IPS DF 4.7 (cell line): ENCODE data around the gene APOL2.
"Not testable (repeated sequence)": the region's sequence is repeated elsewhere in the genome, so short reads cannot be mapped to it uniquely, and the experiment has no call there.

ENCODE experiments used
- DNase-seq: peaks from one replicate; pipeline ENCODE4 v3.0.0-alpha.2; 2013; ENCODE audit warnings: low spot score; ENCODE audit errors: extremely low read depth

The APOL2 gene

DNA sequence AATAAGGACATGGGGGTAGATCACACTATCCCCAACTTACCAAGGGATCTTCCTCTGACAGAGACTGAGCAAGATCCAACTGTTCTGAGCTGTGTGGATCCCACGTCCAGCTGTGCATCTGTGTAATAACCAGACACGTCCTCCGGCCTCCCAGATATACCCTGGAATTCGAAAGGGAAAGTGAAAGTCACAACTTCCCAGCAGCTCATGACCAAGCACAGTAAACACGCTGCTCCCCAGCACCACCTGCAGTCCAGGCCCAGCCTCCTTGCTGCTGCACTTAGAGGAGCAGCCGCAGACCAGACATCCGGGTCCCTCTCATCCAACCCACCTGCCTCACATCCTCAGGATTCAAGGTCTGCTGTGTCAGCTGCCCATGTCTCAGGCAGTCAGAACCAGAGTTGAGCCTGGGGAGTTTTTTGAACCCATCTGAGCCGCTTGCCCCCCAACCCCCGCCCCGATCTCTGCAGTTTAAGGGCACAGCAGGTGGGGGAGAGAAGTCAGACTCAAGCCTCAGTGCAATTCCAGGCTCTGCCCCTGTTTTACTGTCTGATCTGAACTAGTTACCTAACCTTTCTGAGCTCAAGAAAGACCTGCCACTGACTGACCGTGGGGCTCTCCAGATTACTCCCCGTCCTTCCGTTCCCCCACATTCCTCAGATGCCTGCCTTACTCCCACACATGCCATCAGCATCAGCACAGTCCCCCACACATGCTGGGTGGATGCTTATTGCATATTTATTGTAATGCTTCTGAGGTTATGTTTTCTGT is at the start of gene APOL2:
APOL2 (minus strand) TSS at position 127 of the 771 bp plus-strand sequence. CDS start 6,365 bp downstream, outside the sequence.
- peak; percentile 71 for DNase-seq

DNA sequence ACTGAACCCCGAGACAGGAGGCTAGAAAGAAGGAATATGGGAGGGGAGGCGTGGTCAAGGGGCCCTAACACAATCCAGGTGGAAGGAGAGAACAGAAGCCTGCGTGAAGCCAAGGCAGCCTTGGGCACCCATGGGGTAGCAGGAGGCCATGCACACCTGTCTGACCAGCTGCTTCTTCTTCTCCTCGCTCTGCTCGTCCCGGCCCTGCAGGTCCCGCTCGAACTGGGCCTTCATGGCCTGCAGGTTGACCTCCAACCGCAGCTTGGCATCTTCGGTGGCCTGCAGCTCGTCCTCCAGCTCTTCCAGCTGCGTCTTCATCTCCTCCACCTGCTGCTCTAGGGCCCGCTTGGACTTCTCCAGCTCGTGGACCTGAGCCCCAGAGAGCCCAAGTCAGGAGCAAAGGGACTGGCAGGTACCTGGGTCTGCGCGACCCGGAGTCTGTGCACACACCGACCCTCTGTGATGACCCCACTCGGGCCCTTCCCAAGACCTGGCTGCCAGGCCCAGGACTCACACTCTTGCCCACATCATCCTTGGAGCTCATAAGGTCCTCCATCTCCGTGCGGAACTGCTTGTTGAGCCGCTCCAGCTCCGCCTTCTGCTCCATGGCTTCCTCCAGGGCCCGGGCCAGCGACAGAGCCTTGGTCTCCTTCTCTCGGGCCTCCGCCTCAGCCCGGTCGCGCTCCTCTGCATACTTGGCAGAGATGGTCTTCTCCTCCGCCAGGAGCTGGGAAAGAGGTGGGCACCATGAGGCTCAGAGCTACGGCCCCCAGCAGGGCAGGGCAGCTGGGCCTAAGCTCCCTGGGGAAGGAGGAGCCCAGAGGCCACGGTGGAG is 49.5 kb upstream of the APOL2 start:
- DNase-seq = no peak

- DNase-seq = no peak
These were observed 48.7 kb upstream of the APOL2 start for GRCh38 chr22:36287881-36288515.

GRCh38 chr22:36286096-36286957 is 47.0 kb upstream of the APOL2 start:
- DNase-seq = peak; percentile 53

- no peak for DNase-seq
These were observed 46.2 kb upstream of the APOL2 start for GRCh38 chr22:36285545-36285944.

DNA sequence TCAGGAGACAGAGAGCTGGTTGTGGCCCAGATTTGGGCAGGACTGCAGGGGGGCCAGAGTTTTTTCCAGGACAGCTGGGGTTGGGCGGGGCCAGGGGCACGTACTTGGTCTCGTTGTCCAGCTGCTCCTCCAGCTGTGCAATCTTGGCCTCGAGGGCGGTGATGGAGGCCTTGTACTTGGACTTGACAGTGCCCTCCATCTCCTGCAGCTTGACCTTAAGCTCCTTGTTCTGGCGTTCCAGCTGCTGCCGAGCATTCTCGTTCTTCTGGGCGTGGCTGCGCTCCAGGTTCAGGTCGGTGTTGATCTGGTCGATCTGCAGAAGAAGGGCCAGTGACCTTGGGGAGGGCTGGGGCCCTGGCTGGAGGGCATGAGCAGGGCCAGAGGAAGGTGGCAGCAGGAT is 45.7 kb upstream of the APOL2 start:
- DNase-seq = no peak

DNA sequence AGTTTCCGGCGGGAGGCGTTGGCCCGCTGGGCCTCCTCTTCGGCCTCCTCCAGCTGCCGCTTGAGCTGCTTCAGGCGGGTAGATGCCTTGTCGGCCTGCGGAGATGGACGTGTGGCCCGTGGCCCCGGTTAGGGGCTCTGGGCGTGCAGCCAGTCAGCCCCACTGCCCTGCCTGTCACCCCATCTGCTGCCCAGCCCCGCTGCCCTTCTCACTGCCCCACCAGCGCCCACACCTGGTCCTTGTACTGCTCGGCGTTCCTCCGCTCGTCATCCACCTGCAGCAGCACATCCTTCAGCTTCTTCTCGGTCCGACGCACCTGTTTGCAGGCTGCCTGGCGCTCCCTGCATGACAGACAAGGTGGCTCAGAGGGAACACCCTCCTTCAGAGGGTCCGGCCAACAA is 44.8 kb upstream of the APOL2 start:
- DNase-seq = no peak

DNA sequence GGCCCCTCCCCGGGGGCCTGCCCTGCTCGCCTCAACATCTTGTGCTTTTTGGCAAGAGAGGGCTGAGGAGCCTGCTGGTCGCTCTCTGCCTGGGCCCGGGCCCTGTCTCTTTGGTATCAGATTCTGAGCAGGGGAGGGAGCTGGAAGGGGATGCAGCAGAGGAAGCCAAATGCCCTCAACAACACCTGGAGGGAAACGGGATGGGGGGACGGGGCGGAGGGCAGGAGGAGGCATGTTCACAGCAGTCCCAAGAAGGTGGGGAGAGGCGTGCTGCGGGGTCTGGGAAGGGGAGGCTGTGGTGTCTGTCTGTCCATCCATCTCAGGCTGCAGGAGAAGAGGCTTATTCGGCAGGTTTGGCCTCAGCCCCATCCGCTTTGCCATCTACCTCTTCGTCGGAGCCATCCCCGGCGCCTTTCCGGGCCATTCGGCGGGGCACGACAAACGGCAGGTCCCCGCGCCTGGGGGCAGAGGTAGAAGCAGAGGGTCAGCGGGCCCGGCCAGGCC is 43.1 kb upstream of the APOL2 start:
- no peak for DNase-seq

DNA sequence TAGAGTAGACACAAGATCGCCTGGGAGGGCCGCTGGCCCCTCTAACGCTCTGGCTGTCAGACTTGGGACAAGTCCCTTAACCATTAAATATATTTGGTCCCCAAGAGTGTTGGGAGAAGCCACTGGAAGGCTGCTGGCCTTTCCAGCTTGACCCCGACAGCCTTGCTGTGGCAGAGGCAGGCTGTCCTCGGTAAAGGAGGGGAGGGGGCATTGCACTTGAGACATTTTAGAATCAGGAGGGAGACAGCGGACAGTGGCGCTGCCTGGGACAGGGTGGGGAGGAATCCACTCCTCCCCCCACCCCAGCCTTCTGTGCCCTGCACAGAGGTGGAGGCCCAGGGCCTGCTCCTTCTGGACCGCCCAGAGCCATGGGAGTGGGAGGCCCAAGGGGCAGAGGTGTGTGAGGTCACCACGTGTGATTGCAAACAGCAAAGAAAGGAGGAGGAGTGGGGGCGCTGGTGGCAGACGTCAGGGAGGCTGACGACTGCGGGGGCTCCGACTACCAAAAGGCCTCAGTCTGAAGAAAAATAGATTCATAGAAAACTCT is 42.5 kb upstream of the APOL2 start:
- DNase-seq = no peak

- no peak for DNase-seq
These were observed 41.1 kb upstream of the APOL2 start for GRCh38 chr22:36280379-36280778.

GRCh38 chr22:36279219-36279666 is 39.9 kb upstream of the APOL2 start:
- no peak for DNase-seq

GRCh38 chr22:36277482-36278291 is 38.4 kb upstream of the APOL2 start:
- no peak for DNase-seq

- DNase-seq = no peak
These were observed 35.2 kb upstream of the APOL2 start for GRCh38 chr22:36274531-36274930.

GRCh38 chr22:36271951-36272350 is 32.6 kb upstream of the APOL2 start:
- not testable (repeated sequence) for DNase-seq

- not testable (repeated sequence) for DNase-seq
These were observed 31.9 kb upstream of the APOL2 start for GRCh38 chr22:36271231-36271630.

- DNase-seq = no peak
These were observed 28.7 kb upstream of the APOL2 start for GRCh38 chr22:36267896-36268485.

DNA sequence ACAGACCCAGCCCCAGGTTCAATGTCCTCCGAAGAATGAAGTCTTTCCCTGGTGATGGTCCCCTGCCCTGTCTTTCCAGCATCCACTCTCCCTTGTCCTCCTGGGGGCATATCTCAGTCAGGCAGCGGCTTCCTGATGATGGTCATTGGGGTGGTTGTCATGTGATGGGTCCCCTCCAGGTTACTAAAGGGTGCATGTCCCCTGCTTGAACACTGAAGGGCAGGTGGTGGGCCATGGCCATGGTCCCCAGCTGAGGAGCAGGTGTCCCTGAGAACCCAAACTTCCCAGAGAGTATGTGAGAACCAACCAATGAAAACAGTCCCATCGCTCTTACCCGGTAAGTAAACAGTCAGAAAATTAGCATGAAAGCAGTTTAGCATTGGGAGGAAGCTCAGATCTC is 27.7 kb upstream of the APOL2 start:
- no peak for DNase-seq

DNA sequence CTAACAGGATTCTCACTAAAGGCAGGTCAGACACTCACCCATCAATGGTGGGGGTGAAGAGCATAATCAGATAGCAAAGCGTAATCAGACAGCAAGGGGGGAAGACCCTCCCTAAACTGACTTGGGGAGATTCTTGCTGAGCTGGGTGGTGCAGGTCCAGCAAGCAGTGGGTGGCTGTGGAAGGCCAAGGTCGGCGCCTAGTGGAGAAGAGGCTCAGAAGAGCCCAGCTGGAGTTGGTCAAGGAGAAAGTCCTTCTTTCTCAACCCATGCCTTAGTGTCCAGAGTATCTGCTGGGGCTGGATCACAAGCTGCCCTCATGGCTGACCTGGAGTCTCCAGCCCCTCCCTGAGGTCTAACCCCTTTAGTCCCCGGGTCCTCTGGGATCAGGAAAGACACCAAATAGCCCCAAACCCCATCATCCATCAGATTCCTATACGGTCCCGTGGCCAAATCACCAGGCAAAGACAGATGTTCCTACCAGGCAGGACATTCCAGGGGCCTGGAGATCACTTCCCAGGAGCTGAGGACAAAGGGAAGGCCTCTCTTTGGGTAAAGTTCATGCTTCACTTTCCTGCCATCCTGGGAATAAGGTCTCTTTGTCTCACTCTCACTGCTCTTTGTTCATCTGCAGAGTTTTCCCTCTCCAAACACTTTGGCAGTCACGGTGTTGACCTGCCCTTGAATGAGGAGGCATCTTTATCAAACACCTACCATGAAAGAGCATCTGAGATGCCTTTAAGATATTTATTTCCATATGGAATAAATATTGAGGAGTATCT is 24.7 kb upstream of the APOL2 start:
- not testable (repeated sequence) for DNase-seq
